AG20443 (cell line): ENCODE results near the gene PIK3R5.
"Not testable (repeated sequence)": the region's sequence is repeated elsewhere in the genome, so short reads cannot be mapped to it uniquely, and the experiment has no call there.

Experiments
- DNase-seq: peaks from one replicate; pipeline ENCODE4 v3.0.0; 2012; ENCODE audit warnings: low spot score, mixed read lengths

Gene PIK3R5

GRCh38 chr17:8859027-8859803 lies 106.3 kb downstream of the PIK3R5 start:
- peak; percentile 53 for DNase-seq

- peak; percentile 66 for DNase-seq
Measured at GRCh38 chr17:8857919-8858318, 107.6 kb downstream of the PIK3R5 start.

- no peak for DNase-seq
Measured at GRCh38 chr17:8856869-8857575, 108.5 kb downstream of the PIK3R5 start.

- DNase-seq: not testable (repeated sequence)
Measured at GRCh38 chr17:8856205-8856603, 109.3 kb downstream of the PIK3R5 start.

GRCh38 chr17:8855477-8856204 lies 109.9 kb downstream of the PIK3R5 start:
- no peak for DNase-seq

- no peak for DNase-seq
Measured at GRCh38 chr17:8851600-8851999, 113.9 kb downstream of the PIK3R5 start.

GRCh38 chr17:8849311-8850041 lies 116.0 kb downstream of the PIK3R5 start:
- DNase-seq: no peak

GRCh38 chr17:8847891-8848290 lies 117.6 kb downstream of the PIK3R5 start:
- DNase-seq: no peak

- DNase-seq: peak; percentile 61
Measured at GRCh38 chr17:8846768-8847211, 118.7 kb downstream of the PIK3R5 start.

- DNase-seq: no peak
Measured at GRCh38 chr17:8844229-8845218, 121.0 kb downstream of the PIK3R5 start.

GRCh38 chr17:8843344-8843743 lies 122.2 kb downstream of the PIK3R5 start:
- DNase-seq: no peak

- DNase-seq: no peak
Measured at GRCh38 chr17:8841844-8842243, 123.7 kb downstream of the PIK3R5 start.

- DNase-seq: peak; percentile 10
Measured at GRCh38 chr17:8839410-8839935, 126.0 kb downstream of the PIK3R5 start.

- peak; percentile 3 for DNase-seq
Measured at GRCh38 chr17:8838551-8839095, 126.9 kb downstream of the PIK3R5 start.

GRCh38 chr17:8837563-8838075 lies 127.9 kb downstream of the PIK3R5 start:
- peak; percentile 10 for DNase-seq

- DNase-seq: peak; percentile 45
Measured at GRCh38 chr17:8836821-8837562, 128.5 kb downstream of the PIK3R5 start.

- DNase-seq: peak; percentile 5
Measured at GRCh38 chr17:8835631-8836364, 129.7 kb downstream of the PIK3R5 start.

GRCh38 chr17:8835106-8835505 lies 130.4 kb downstream of the PIK3R5 start:
- peak; percentile 2 for DNase-seq
